ENCODE data around the gene CMTM8.

DNA sequence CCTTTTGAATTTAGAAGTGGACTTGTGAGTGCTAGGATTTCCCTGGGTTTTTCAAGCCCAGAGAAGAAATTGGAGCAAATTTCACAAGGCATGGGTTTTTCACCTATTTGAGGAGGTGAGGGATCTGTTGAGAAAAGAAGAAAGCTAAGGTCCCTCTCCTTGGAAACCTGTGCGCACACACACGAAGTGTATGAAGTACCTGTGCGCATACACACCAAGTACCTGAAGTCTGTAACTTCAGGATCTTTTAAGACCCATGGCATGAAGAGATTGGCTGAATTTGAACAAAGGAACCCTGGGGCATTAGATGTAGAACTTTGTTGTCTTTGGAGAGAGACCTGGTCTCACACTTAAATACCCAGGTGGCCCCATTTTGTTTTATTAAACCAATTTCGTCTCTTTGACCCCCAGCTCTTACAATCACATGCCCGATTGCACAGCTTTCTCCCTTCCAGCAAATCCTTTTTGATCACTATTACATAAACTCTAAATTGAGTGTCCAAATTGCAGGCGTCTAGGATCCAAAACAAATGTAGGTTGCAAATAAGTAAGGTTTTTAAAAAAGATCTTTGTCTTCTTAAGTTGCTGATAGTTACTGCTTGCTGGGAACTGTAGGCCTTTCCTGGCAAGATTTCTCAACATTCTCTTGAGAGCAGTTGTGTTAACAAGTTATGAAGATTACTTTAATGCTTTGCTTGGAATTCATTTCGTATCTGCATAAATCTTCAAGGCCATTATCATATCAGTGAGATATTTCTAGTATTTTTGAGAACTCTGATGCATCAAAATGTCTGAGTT lies 64.3 kb downstream of the CMTM8 start:
- TF ChIP-seq RFX5 (IDR thresholded peaks at IDR 0.05; ENCODE audit: borderline replicate concordance, low read depth, low read length) = no peak
- TF ChIP-seq, protein P1, sequence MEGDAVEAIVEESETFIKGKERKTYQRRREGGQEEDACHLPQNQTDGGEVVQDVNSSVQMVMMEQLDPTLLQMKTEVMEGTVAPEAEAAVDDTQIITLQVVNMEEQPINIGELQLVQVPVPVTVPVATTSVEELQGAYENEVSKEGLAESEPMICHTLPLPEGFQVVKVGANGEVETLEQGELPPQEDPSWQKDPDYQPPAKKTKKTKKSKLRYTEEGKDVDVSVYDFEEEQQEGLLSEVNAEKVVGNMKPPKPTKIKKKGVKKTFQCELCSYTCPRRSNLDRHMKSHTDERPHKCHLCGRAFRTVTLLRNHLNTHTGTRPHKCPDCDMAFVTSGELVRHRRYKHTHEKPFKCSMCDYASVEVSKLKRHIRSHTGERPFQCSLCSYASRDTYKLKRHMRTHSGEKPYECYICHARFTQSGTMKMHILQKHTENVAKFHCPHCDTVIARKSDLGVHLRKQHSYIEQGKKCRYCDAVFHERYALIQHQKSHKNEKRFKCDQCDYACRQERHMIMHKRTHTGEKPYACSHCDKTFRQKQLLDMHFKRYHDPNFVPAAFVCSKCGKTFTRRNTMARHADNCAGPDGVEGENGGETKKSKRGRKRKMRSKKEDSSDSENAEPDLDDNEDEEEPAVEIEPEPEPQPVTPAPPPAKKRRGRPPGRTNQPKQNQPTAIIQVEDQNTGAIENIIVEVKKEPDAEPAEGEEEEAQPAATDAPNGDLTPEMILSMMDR (IDR thresholded peaks at IDR 0.05; ENCODE audit: control extremely low read depth in 1 of 3, insufficient read depth in 1 of 3, low read depth in 1 of 3, low read length in 3 of 3) = no peak
- TF ChIP-seq EZH2 (IDR thresholded peaks at IDR 0.05; ENCODE audit: low read depth, low read length, severe bottlenecking) = no peak
- TF ChIP-seq SIN3A (conservative IDR thresholded peaks at IDR 0.05 in 1 of 2, IDR thresholded peaks at IDR 0.05 in 1 of 2; ENCODE audit: low read depth in 1 of 2, low read length in 2 of 2) = no peak
- no peak for TF ChIP-seq SP1 (IDR thresholded peaks at IDR 0.05; ENCODE audit: low read depth, low read length)
- no peak for TF ChIP-seq TAF1 (IDR thresholded peaks at IDR 0.05; ENCODE audit: low read depth, low read length)
- TF ChIP-seq GTF2F1 (IDR thresholded peaks at IDR 0.05; ENCODE audit: borderline replicate concordance, low read depth, low read length) = no peak
- TF ChIP-seq JUN (IDR thresholded peaks at IDR 0.05; ENCODE audit: low read depth, low read length) = no peak
- no peak for TF ChIP-seq POLR2A (IDR thresholded peaks at IDR 0.05; ENCODE audit: control extremely low read depth in 1 of 2, low read depth in 2 of 2, low read length in 2 of 2)
- TF ChIP-seq RNF2 (IDR thresholded peaks at IDR 0.05; ENCODE audit: borderline replicate concordance, low read depth, low read length, missing control alignments, poor library complexity, severe bottlenecking) = no peak
